ENCODE measurements around the gene WFDC11.
"Not testable (repeated sequence)": the region's sequence is repeated elsewhere in the genome, so short reads cannot be mapped to it uniquely, and the experiment has no call there.

The WFDC11 gene

DNA sequence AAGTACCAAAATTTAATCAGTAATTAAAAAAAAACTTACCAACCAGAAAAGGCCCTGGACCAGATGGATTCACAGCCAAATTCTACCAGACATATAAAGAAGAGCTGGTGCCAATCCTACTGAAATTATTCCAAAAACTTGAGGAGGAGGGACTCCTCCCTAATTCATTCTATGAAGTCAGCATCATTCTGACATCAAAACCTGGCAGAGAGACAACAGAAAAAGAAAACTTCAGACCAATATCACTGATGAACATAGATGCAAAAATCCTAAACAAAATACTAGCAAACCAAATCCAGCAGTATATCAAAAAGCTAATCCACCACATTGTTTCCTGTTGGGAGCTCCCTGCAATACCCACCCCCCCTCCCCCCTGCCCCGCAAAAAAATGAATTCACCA lies at the start of gene WFDC11:
Gene WFDC11 (minus strand): TSS at position 101 of the 400 bp plus-strand sequence. CDS start 19,639 bp downstream, outside the sequence.
- DNase-seq (ENCODE audit: low read depth), result no peak

DNA sequence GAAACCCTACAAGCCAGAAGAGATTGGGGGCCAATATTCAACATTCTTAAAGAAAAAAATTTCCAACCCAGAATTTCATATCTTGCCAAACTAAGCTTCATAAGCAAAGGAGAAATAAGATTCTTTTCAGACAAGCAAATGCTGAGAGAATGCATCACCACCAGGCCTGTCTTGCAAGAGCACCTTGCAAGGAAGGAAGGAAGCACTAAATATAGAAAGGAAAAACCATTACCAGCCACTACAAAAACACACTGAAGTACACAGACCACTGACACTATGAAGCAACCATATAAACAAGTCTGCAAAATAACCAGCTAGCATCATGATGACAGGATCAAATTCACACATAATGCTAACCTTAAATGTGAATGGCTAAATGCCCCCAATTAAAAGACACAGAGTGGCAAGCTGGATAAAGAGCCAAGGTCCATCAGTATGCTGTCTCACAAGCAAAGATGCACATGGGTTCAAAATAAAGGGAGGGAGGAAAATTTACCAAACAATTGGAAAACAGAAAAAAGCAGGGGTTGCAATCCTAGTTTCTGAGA lies 46.2 kb upstream of the WFDC11 start:
- DNase-seq (ENCODE audit: low read depth), result not testable (repeated sequence)

DNA sequence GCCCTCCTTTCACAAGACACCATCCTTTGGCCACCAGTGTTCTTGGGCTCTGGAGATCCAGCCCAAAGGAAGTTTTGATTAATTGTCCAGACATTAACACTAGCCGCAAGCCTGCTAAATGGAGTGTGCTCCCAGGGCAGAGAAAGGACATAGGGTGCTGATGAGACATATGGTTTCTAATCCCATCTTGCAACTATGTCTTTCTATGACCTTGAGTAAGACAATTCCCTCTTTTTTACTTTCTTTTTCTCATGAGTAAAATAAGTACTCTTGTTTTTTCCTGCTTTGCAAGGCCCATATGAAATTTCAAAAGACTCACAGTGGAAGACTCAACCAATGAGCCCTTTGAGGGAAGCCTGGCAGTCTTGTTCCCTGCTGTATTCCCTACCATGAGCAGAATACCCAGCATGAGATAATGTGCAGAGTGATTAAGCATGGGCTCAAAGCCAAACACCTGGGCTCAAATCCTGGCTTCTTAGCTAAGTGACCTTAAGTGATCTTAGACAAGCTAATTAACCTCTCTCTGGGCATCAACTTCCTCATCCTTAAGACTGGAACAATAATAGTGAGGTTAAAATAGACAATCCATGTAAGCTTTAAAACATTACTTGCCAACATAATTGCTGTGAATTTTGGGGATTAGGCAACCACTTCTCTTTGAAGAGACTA lies 35.1 kb upstream of the WFDC11 start, which contains the start of gene WFDC10B:
Gene WFDC10B (minus strand): TSS at position 51 of the 669 bp plus-strand sequence. CDS start 19,027 bp downstream, outside the sequence.
- DNase-seq (ENCODE audit: low read depth), result no peak

DNA sequence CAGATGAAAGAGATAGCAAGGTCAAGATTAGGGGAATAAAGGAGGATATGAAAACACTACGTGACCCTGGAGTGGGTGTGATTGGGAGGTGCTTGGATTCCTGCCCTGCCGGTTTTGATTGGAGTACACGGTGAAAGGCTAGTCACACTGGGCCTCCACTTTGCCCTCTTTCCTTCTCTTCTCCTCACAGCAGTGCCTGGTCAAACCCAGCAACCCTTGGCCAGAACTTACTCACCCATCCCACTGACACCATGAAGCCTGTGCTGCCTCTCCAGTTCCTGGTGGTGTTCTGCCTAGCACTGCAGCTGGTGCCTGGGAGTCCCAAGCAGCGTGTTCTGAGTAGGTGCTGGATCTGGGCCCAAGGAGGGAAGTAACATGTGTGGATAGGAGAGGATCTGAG lies 31.8 kb upstream of the WFDC11 start, which contains the start of gene WFDC13:
Gene WFDC13 (plus strand): TSS at position 166 of the 400 bp plus-strand sequence. CDS start 86 bp downstream, at position 252.
- DNase-seq (ENCODE audit: low read depth), result no peak

DNA sequence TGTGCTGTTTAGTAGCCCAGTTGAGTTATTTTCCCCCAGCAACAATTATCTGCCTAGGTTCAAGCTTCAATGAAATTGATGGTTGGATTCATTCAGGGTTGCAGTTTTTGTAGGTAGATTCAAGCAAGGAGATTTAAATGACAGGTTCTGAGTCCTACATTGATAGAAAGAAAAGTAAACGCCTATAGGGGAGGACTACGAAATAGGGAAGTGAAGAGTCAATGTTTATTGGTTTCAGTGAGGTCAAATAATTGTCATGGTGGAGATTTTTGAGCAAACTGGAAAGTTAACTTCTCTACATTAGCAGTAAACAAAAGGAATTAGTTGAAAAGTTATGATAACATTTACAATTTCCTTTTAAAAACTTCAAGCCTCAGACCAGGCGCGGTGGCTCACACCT lies 31.1 kb upstream of the WFDC11 start:
- no peak for DNase-seq (ENCODE audit: low read depth)

GRCh38 chr20:45695496-45695895 lies 25.5 kb upstream of the WFDC11 start:
- DNase-seq (ENCODE audit: low read depth), result no peak

GRCh38 chr20:45693346-45693745 lies 23.3 kb upstream of the WFDC11 start:
- DNase-seq (ENCODE audit: low read depth), result not testable (repeated sequence)

DNA sequence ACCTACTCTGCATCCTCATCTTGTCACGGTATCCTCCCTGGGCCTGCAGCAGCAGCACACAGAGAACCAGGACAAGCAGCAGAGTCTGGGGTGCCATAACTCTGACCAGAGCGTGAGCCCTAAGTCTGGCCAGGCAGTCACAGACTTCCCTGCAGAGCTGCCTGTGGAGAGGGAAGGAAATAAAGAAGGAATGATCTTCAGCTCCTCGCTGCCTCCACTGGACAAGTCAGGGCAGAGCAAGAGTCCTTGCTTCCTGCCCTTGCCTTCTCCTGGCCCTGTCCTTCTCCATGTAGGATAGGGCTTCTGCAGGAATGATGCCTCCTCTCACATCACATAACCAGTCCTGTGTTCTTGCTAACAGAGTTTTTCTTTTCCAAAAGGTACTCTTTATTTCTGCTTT lies 15.9 kb upstream of the WFDC11 start:
- DNase-seq (ENCODE audit: low read depth), result no peak

DNA sequence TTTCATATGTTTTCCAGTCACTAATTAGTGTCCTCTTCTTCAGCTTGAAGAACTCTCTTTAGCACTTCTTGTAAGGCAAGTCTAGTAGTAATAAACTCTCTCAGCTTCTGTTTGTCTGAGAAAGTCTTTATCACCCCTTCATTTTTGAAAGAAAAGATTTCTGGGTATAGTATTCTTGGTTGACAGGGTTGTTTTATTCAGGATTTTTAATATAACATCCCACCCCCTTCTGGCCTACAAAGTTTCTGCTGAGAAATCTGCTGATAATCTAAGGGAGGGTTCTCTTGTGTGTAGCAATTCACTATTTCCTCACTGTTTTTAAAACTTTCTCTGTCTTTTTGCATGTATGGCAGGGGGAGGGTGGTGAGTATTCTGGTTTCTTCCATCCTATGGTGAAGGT lies 9.6 kb upstream of the WFDC11 start:
- no peak for DNase-seq (ENCODE audit: low read depth)

- no peak for DNase-seq (ENCODE audit: low read depth)
Measured at GRCh38 chr20:45672765-45673164, 2.7 kb upstream of the WFDC11 start.

GRCh38 chr20:45657038-45657437 lies 13.0 kb downstream of the WFDC11 start:
- not testable (repeated sequence) for DNase-seq (ENCODE audit: low read depth)

- DNase-seq (ENCODE audit: low read depth), result not testable (repeated sequence)
Measured at GRCh38 chr20:45651726-45652125, 18.3 kb downstream of the WFDC11 start.

DNA sequence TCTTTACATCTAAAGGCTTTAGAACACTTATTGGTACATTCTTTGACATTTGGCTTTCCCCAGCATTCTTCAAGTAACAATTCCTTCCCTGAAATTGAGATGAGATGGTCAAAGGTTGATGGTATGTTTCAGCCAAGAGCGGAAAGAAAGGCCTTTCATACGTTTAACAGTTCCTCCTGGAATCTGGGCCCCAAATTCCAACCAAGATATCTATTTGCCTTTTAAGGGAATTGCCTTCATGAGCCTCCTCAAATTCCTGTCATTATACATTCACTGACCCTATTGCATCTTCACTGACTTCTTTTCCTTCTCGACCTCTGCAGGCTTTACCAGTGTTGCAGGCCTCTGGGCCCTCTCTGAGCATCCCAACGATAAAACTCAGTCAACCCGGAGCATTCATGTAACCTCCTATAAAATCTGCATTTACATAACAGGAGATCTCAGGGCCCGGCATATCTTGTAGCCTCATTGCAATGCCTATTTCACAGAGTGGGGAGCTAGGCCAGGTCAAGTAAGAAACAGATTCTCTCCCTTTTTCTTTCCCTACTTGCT lies 20.7 kb downstream of the WFDC11 start:
- no peak for DNase-seq (ENCODE audit: low read depth)

DNA sequence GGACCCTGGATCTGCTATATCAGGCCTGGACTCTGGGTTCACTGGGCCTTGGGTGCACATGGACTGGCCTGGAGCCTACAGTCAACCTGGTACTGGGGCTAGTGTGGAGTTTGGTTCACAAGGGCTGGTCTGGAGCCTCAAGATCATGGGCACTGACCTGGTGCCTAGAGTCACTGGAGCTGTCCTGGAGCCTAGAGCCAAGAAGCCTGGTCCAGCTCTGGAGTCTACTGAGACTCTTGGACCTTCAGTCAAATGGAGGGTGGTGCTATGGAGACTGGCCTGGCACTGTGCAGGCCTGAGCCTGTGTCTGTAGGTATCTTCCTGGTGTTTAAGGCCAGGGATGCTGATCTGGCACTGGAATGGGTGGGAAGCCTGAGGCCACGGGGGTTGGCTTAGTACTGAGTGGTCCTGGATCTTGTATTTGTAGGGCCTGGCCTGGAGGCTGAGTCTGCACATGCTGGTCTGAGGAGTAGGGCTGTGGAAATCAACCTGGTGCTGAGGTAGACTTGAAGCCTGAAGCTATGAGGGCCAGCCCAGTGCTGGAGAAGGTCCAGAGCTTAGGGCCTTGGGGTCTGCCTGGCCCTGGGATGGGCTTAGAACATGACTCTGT lies 22.5 kb downstream of the WFDC11 start:
- DNase-seq (ENCODE audit: low read depth), result no peak

DNA sequence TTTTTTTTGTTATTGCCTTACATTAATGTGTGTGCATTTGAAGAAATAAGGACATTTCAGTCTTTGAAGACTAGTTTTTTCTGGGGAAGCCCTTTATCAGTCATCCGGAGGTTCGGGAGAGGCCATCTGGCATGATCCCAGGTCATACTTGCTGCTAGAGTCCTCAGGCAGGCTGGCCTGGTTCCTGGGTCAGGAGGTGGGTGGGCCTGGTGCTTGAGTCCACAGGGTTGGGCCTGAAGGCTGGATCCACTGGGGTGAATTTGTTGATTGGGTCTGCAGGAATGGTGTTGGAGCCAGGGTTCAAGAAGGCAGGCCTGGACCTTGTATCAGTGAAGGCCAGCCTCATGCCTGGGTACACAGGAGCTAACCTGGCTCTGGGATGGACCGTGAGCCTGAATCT lies 23.2 kb downstream of the WFDC11 start:
- DNase-seq (ENCODE audit: low read depth), result no peak

GRCh38 chr20:45645869-45646268 lies 24.2 kb downstream of the WFDC11 start:
- DNase-seq (ENCODE audit: low read depth), result not testable (repeated sequence)

DNA sequence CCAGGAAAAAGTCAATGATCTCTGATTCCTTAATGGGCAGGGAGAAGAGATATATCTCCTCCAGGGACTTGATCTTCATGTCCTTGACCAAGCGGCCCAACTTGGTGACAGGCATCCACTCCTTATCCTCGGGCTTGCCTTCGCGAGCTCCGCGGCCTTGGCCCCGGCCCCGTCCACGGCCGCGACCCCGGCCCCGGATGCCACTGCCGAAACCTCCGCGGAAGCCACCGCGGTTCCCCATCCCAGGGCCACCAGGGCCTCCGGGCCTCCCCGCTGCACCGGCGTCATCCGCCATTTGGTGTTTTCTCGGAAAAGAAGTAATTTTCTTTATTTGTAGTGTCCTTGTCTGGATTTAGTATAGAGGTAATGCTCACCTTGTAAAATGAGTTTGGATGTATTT lies 29.0 kb downstream of the WFDC11 start:
- not testable (repeated sequence) for DNase-seq (ENCODE audit: low read depth)

DNA sequence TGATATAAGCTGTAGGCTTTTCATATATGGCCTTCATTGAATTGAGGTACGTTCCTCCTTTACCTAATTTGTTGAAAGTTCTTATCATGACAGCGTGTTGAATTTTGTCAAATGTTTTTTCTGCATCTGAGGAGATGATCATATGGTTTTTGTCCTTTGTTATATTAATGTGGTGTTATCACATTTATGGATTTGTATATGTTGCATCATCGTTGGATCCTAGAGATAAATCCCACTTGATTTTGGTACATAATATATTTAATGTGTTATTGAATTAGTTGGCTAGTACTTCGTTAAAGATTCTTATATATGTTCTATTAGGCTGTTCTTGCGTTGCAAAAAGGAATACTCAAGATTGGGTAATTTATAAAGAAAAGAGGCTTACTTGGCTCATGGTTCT lies 30.4 kb downstream of the WFDC11 start:
- DNase-seq (ENCODE audit: low read depth), result no peak

- no peak for DNase-seq (ENCODE audit: low read depth)
Measured at GRCh38 chr20:45636513-45636912, 33.5 kb downstream of the WFDC11 start.

- DNase-seq (ENCODE audit: low read depth), result no peak
Measured at GRCh38 chr20:45631184-45631583, 38.9 kb downstream of the WFDC11 start, which contains the start of gene WFDC9. Gene WFDC9, minus strand, starts transcription at chr20:45631284. Its CDS starts 21,103 bp downstream, at chr20:45610181.

DNA sequence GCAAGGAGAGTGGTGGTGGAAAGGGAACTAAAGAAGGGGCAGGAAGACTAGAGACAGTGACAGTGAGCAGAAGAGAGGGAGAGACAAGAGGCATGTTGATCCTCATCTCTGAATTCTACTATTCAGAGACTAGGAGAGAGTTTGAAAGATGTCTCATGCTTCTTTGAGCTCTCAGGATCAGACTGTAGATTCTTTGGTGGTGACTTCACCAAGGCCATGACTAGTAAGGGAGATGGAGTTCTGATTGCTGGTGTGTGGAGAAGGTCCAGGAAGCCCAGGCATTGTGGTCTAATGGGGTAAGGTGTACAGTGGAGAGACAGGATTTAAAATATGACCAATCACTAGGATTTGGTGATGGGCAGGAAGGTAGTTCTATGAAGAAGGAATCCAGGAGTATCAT lies 39.7 kb downstream of the WFDC11 start:
- no peak for DNase-seq (ENCODE audit: low read depth)

GRCh38 chr20:45629496-45630100 lies 40.4 kb downstream of the WFDC11 start, which contains the start of gene WFDC10A:
Gene WFDC10A, plus strand, starts transcription at chr20:45629739. Its CDS starts 75 bp downstream, at chr20:45629814.
- DNase-seq (ENCODE audit: low read depth), result no peak

Data from non-pigmented ciliary epithelial cell (primary cell).